B cell (primary cell): ENCODE measurements around the gene KLF3. TPM values are rescaled to one million over a fixed set of nuclear protein-coding genes. Genes with fewer than 3 reads are reported as not detected.

ENCODE experiments used
- ATAC-seq: fragments of 200-7000 bp; cut with Tn5 transposase; one replicate; pipeline ENCODE4 v1.10.0; 2021; ENCODE audit warnings: low read depth, mild to moderate bottlenecking, moderate number of reproducible peaks, moderate library complexity
- CTCF ChIA-PET: fragments of 350-600 bp; sonication (Branson Sonifier 250); formaldehyde crosslinking; loops from one replicate; lab custom pipeline; 2021; ENCODE audit warnings: antibody characterized with exemption, inconsistent platforms; lab: Charles Lee
- POLR2A ChIA-PET: fragments of 350-600 bp; sonication (Branson Sonifier 250); formaldehyde crosslinking; loops from one replicate; lab custom pipeline; 2021; ENCODE audit warnings: antibody characterized with exemption; lab: Charles Lee
- DNase-seq: peaks from one replicate; pipeline ENCODE4 v3.0.0; 2013
- H2AFZ ChIP-seq: 2 replicates; pipeline ENCODE4 v1.6.1; 2012; ENCODE audit warnings: mild to moderate bottlenecking, low read depth, low read length; ENCODE audit not compliant: insufficient read depth, poor library complexity, severe bottlenecking
- H3K27ac ChIP-seq, 2 donors: 1 replicate in 1 of 2; 2 replicates in 1 of 2; pipeline ENCODE4 v1.5.1; 2012 to 2013; ENCODE audit warnings: low read length in 2 of 2, mild to moderate bottlenecking in 2 of 2, moderate library complexity in 1 of 2
- H3K27me3 ChIP-seq, 4 experiments: fragments of 200-600 bp in 1 of 4; sonication (generic) in 1 of 4; replicated peaks in 1 of 4; 1 replicate in 2 of 4; 2 replicates in 2 of 4; pipeline versions ENCODE4 v1.6.1 to v1.7.0; 2013 to 2016; ENCODE audit warnings: low read length in 3 of 4, mild to moderate bottlenecking in 2 of 4, mixed read lengths in 1 of 4, moderate library complexity in 1 of 4; ENCODE audit not compliant: insufficient read depth in 4 of 4, control insufficient read depth in 3 of 4; ENCODE audit errors: control extremely low read depth in 1 of 4
- H3K36me3 ChIP-seq, 2 experiments: replicated peaks in 1 of 2; 1 replicate in 1 of 2; 2 replicates in 1 of 2; pipeline versions ENCODE4 v1.6.1 to v1.7.1; 2013; ENCODE audit warnings: low read length in 1 of 2; ENCODE audit not compliant: insufficient read depth in 2 of 2, control insufficient read depth in 1 of 2; ENCODE audit errors: control extremely low read depth in 1 of 2, extremely low read depth in 1 of 2
- H3K4me1 ChIP-seq, 2 donors: fragments of 200-600 bp in 1 of 2; sonication (generic) in 1 of 2; 1 replicate in 1 of 2; 2 replicates in 1 of 2; pipeline versions ENCODE4 v1.5.1 to v1.6.1; 2013 to 2017; ENCODE audit warnings: low read length in 2 of 2; ENCODE audit not compliant: control insufficient read depth in 2 of 2, insufficient read depth in 2 of 2
- H3K4me2 ChIP-seq: replicated peaks from 2 replicates; pipeline ENCODE3; 2012; ENCODE audit warnings: mild to moderate bottlenecking, low read depth, low read length; ENCODE audit not compliant: poor library complexity, severe bottlenecking
- H3K4me3 ChIP-seq, 5 experiments: fragments of 200-600 bp in 1 of 5; sonication (generic) in 1 of 5; 1 replicate in 3 of 5; 2 replicates in 2 of 5; pipeline versions ENCODE4 v1.5.1 to v1.7.0; 2011 to 2016; ENCODE audit warnings: low read length in 4 of 5, mild to moderate bottlenecking in 4 of 5, low read depth in 2 of 5, control low read depth in 1 of 5, moderate library complexity in 1 of 5; ENCODE audit not compliant: insufficient read depth in 1 of 5; ENCODE audit errors: control extremely low read depth in 1 of 5, extremely low read depth in 1 of 5
- H3K79me2 ChIP-seq: fragments of 200-600 bp; sonication (generic); one replicate; pipeline ENCODE4 v1.6.0; 2016; ENCODE audit warnings: low read length; ENCODE audit not compliant: control insufficient read depth, insufficient read depth
- H3K9ac ChIP-seq: fragments of 200-600 bp; sonication (generic); 2 replicates; pipeline ENCODE4 v1.6.1; 2017; ENCODE audit warnings: mild to moderate bottlenecking, low read length, moderate library complexity
- H3K9me3 ChIP-seq, 3 donors: one replicate each; pipeline versions ENCODE4 v1.6.1 to v1.7.1; 2013; ENCODE audit warnings: low read length in 2 of 3; ENCODE audit not compliant: control insufficient read depth in 2 of 3, insufficient read depth in 1 of 3; ENCODE audit errors: control extremely low read depth in 1 of 3
- H4K20me1 ChIP-seq: 2 replicates; pipeline ENCODE4 v1.6.0; 2012; ENCODE audit warnings: mild to moderate bottlenecking, low read length; ENCODE audit not compliant: insufficient read depth, control insufficient read depth, poor library complexity, severe bottlenecking
- H3K27ac Mint-ChIP-seq: one replicate; pipeline ENCODE4 v1.8.0; 2021; ENCODE audit warnings: mixed read lengths
- H3K27me3 Mint-ChIP-seq: one replicate; pipeline ENCODE4 v1.8.0; 2021; ENCODE audit warnings: mixed read lengths
- H3K4me1 Mint-ChIP-seq: one replicate; pipeline ENCODE4 v1.8.0; 2021; ENCODE audit warnings: mixed read lengths
- H3K4me3 Mint-ChIP-seq: one replicate; pipeline ENCODE4 v1.8.0; 2021; ENCODE audit warnings: mixed read lengths
- H3K9me3 Mint-ChIP-seq: one replicate; pipeline ENCODE4 v1.8.0; 2022; ENCODE audit warnings: mixed read lengths; ENCODE audit not compliant: insufficient read depth
- EZH2 ChIP-seq: IDR thresholded peaks from 2 replicates; pipeline ENCODE4 v1.6.1; 2012; ENCODE audit warnings: borderline replicate concordance, low read depth, mild to moderate bottlenecking, moderate library complexity, low read length; ENCODE audit not compliant: insufficient read depth, poor library complexity, severe bottlenecking
- WGBS: methylation state at CpG from one replicate; pipeline ENCODE4 v1.1.5; 2013; ENCODE audit warnings: missing lambda C conversion rate; ENCODE audit not compliant: insufficient coverage; 5-methylcytosine and 5-hydroxymethylcytosine counted together
- intact Hi-C: fragments of 100-400 bp; cut with micrococcal nuclease; formaldehyde crosslinking; loops from one replicate; pipeline ENCODE4 v1.10.0; 2022
- polyA plus RNA-seq: library from polyadenylated mRNA; depleted of rRNA; stranded (reverse); fragments of >200 nt; gene quantifications from 2 replicates; pipeline ENCODE4 v1.2.3, GENCODE V29; 2012
- total RNA-seq, 2 donors: library from RNA; stranded (reverse); fragments of 120-200 nt in 1 of 2; gene quantifications; 1 replicate in 1 of 2; 2 replicates in 1 of 2; pipeline versions ENCODE4 v1.2.3 to v1.2.4, GENCODE V29; 2013 to 2022
- TF ChIP-seq, protein P1 (sequence below): fragments of 200-600 bp; IDR thresholded peaks from one replicate; pipeline ENCODE4 v1.8.0; 2022; ENCODE audit warnings: antibody characterized with exemption, mild to moderate bottlenecking

Gene KLF3
- total and polyA plus RNA-seq, 2 donors (not counting 1 experiment from before 2014, with no cell fraction given), result 32.9 to 51.9 TPM

GRCh38 chr4:38623260-38623659 is 40.7 kb upstream of the KLF3 start:
- CTCF ChIA-PET, result no interaction called here
- H3K9me3 Mint-ChIP-seq, result no peaks in the 10 kb centered on the region

GRCh38 chr4:38624311-38624710 is 39.7 kb upstream of the KLF3 start:
- no peak for TF ChIP-seq EZH2
- TF ChIP-seq, protein P1, sequence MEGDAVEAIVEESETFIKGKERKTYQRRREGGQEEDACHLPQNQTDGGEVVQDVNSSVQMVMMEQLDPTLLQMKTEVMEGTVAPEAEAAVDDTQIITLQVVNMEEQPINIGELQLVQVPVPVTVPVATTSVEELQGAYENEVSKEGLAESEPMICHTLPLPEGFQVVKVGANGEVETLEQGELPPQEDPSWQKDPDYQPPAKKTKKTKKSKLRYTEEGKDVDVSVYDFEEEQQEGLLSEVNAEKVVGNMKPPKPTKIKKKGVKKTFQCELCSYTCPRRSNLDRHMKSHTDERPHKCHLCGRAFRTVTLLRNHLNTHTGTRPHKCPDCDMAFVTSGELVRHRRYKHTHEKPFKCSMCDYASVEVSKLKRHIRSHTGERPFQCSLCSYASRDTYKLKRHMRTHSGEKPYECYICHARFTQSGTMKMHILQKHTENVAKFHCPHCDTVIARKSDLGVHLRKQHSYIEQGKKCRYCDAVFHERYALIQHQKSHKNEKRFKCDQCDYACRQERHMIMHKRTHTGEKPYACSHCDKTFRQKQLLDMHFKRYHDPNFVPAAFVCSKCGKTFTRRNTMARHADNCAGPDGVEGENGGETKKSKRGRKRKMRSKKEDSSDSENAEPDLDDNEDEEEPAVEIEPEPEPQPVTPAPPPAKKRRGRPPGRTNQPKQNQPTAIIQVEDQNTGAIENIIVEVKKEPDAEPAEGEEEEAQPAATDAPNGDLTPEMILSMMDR, result no peak
- Mint-ChIP-seq H3K27ac (no peak overlapping the region), H3K4me1 (peaks cover 4% of the 10 kb centered on the region), H3K9me3 (no peaks in the 10 kb centered on the region), H3K27me3 (peaks cover under 1% of the 10 kb centered on the region), H3K4me3 (no peak overlapping the region)
- POLR2A ChIA-PET, result no interaction called here
- Histone ChIP-seq H3K27me3 (no peaks in the 10 kb centered on the region), H3K9me3 (peaks cover 0 to under 1% (median 0%) of the 10 kb centered on the region in 3 donors), H3K4me3 (no peak overlapping the region), H3K4me1 (no peaks in the 10 kb centered on the region), H3K4me2 (no peak overlapping the region), H3K36me3 (no peaks in the 10 kb centered on the region), H3K9ac (no peak overlapping the region), H4K20me1 (no peaks in the 10 kb centered on the region), H3K79me2 (no peaks in the 10 kb centered on the region), H3K27ac (no peak overlapping the region), H2AFZ (no peak overlapping the region)
- WGBS, result no CpG with 5 or more reads among the region's 3 CpGs
- DNase-seq (no peak), ATAC-seq (no peak)
- intact Hi-C loops, result no loop called here
- CTCF ChIA-PET, result no interaction called here

More at GRCh38 chr4:38623260-38623659, 40.7 kb upstream of the KLF3 start:
- H3K4me3 ChIP-seq, result no peak overlapping the region
- intact Hi-C loops, result no loop called here
- Mint-ChIP-seq H3K27ac (no peak overlapping the region), H3K4me3 (no peak overlapping the region), H3K4me1 (peaks cover 4% of the 10 kb centered on the region), H3K27me3 (peaks cover 2% of the 10 kb centered on the region)
- POLR2A ChIA-PET, result no interaction called here
- no peaks in the 10 kb centered on the region for H3K9me3 ChIP-seq
- no peak for TF ChIP-seq EZH2
- TF ChIP-seq, protein P1, result no peak
- no peaks in the 10 kb centered on the region for H3K27me3 ChIP-seq
- H3K79me2 ChIP-seq, result no peaks in the 10 kb centered on the region
- no peak overlapping the region for H3K4me2 ChIP-seq
- no CpG with 5 or more reads among the region's 2 CpGs for WGBS
- no peaks in the 10 kb centered on the region for H3K36me3 ChIP-seq
- no peak for DNase-seq
- no peak overlapping the region for H3K27ac ChIP-seq
- no peak overlapping the region for H2AFZ ChIP-seq
- no peak for ATAC-seq
- H3K9ac ChIP-seq, result no peak overlapping the region
- no peaks in the 10 kb centered on the region for H3K4me1 ChIP-seq
- H4K20me1 ChIP-seq, result no peaks in the 10 kb centered on the region
